GM12864 (cell line): Measurements from ENCODE around the gene XIST.

ENCODE experiments used
- DNase-seq: peaks from one replicate; pipeline ENCODE4 v3.0.0-alpha.2; 2011; ENCODE audit warnings: low read depth
- H3K4me3 ChIP-seq: 2 replicates; pipeline ENCODE4 v1.5.1; 2011; ENCODE audit warnings: mild to moderate bottlenecking, low read depth, low read length, control low read depth
- CTCF ChIP-seq: IDR thresholded peaks from 2 replicates; pipeline ENCODE4 v1.5.1; 2011; ENCODE audit warnings: low read depth, mild to moderate bottlenecking, moderate library complexity, low read length, control low read depth, inconsistent platforms; ENCODE audit errors: missing control alignments

The XIST gene

DNA sequence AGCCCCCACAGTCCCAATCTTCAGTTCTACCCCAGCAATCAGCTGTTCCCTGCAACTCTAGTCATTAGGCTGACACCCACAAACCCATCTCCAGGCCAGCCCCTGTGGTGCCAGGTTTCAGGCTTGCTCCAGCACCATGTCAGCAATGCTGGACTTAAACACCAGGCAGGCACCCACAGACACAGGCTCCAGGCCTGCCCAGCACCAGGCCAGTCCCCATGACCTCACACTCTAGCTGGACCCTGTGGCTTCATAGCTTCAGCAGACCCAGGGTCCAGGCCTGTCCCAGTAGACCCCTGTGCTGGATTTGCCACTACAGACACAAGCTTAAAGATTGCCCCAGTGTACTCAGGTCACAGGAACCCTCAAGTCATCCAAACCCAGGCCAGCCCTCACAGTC is 10.8 kb upstream of the XIST start:
- DNase-seq: no peak
- no peak for TF ChIP-seq CTCF
- H3K4me3 ChIP-seq: no peak overlapping the region

DNA sequence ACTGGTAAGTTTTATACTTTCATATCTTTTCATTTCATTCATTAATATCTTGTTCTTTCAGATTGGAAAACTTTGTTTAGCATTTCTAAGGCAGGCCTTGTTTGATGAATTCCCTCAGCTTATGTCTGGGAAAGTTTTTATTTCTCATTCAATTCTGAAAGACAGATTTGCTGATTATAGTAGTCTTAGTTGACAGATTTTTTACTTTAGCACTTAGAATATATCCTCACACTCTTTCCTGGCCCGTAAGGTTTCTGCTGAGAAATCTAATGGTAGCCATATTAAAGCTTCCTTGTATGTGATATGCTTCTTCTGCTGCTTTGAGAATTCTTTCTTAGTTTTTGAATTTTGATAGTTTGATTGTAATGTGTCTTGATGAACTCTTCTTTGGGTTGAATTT is 7.1 kb upstream of the XIST start:
- DNase-seq: no peak
- no peak overlapping the region for H3K4me3 ChIP-seq
- no peak for TF ChIP-seq CTCF

DNA sequence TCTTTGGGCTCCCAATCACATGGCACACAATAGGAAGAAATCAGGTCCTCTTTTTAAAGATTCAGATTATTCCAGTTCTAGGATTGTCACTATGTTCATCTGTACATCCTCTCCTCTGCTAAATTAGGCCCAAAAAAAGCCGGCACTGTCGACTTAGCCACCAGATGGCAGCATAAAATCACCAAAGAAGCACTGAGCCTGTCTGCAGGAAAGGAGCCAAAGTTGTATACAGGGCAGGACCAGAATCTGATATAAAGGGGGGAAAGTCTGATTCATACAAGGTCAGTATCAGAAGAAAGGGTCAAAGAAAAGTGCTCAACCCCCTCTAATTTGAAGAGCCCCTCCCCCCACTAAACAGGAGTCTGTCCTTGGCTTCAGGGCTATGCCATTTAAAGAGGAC is 3.0 kb upstream of the XIST start:
- TF ChIP-seq CTCF: peak; percentile 48
- no peak for DNase-seq
- H3K4me3 ChIP-seq: no peak overlapping the region

DNA sequence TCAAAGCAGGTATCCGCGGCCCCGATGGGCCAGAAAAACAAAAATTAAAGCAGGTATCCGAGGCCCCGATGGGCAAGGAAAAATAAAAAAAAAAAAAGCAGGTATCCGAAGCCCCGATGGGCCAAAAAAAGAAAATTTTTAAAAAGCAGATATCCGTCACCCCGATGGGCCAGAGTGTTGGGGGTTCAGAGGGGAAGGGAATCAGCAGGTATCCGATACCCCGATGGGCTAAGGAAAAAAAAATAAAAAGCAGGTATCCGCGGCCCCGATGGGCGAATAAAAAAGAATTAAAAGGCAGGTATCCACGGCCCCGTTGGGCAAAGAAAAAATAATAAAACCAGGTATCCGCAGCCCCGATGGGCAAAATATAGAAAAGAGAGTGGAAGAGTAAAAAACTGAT is 492 bp downstream of the XIST start:
- no peak overlapping the region for H3K4me3 ChIP-seq
- TF ChIP-seq CTCF: no peak
- no peak for DNase-seq

DNA sequence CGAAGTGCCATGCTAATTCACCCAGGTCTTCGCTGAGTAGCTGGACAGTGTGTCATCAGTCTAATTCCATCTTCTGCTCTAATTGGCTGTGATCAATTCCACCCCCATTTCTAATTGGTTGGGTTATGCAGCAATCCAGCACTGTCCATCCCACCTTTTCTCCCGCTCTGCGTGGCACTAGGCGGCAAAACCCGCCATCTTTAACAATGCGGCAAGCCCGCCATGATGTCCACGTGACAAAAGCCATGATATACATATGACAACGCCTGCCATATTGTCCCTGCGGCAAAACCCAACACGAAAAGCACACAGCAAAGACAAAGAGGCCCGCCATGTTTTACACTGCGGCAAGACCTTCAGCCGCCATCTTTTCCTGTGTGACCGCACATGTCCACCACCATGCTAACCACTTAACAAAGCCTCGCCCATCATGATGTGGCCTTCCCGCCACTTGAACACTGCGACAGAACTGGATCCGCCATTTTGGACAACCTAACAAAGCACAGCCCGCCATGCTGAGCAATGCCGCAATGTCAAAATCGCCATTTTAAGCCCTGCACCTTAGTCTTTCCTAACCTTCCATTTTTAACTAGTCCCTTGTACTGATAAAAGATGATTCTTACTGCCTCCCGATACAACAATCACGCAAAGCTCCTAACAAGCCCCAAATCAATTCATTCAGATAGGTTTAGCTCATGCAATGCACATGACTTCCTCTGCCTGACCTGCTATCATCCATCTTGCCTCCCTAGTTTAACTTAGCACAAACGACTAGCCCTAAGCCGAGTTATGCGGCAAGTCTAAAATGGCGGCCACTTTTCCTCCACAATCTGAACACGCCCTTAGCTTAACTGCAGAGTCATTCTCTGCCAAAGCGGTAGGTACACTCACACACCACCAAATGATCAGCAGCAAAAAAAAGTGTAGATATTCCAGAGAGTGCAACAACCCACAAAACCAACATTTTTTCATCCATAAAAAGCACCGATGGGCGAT is 1.2 kb downstream of the XIST start:
- H3K4me3 ChIP-seq: no peak overlapping the region
- TF ChIP-seq CTCF: no peak
- DNase-seq: no peak

GRCh38 chrX:73850124-73851013 is 2.1 kb downstream of the XIST start:
- no peak for DNase-seq
- peak; percentile 20 for TF ChIP-seq CTCF
- H3K4me3 ChIP-seq: no peak overlapping the region
